Measurements from ENCODE around the gene UBR1.

DNA sequence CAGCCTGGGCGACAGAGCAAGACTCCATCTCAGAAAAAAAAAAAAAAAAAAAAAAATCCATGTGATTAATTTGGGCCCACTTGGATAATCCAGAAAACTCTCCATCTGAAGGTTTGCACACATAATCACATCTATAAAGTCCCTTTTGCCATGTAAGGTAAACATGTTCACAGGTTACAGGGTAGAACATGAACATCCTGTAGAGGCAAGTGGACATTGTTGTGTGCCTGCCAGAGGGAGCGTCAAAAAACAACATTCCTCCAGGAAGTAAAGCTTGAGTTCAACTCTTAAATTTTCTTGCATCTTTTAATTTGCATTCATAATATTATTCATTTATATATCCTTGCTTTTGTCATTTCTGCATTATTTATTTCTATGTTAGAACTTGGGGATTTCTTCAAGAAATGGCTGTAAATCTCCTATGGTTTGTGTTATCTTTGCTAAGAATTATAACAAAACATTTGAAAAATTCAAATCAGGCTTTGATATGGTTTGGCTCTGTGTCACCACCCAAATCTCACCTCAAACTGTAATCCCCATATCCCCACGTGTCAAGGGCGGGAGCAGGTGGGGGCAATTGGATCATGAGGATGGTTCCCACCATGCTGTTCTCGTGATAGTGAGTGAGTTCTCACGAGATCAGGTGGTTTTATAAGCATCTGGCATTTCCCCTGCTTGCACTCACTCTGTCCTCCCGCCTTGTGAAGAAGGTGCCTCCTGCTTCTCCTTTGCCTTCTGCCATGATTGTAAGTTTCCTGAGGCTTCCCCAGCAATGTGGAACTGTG is 173.9 kb downstream of the UBR1 start:
- TF ChIP-seq, protein P1, sequence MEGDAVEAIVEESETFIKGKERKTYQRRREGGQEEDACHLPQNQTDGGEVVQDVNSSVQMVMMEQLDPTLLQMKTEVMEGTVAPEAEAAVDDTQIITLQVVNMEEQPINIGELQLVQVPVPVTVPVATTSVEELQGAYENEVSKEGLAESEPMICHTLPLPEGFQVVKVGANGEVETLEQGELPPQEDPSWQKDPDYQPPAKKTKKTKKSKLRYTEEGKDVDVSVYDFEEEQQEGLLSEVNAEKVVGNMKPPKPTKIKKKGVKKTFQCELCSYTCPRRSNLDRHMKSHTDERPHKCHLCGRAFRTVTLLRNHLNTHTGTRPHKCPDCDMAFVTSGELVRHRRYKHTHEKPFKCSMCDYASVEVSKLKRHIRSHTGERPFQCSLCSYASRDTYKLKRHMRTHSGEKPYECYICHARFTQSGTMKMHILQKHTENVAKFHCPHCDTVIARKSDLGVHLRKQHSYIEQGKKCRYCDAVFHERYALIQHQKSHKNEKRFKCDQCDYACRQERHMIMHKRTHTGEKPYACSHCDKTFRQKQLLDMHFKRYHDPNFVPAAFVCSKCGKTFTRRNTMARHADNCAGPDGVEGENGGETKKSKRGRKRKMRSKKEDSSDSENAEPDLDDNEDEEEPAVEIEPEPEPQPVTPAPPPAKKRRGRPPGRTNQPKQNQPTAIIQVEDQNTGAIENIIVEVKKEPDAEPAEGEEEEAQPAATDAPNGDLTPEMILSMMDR (IDR thresholded peaks at IDR 0.05) = no peak
- TF ChIP-seq ZFX (IDR thresholded peaks at IDR 0.05; ENCODE audit: borderline replicate concordance) = no peak

Measured in 22Rv1 (cell line).